HepG2 (cell line): ENCODE data around the gene MAP3K9.
"Not testable (repeated sequence)": the region's sequence is repeated elsewhere in the genome, so short reads cannot be mapped to it uniquely, and the experiment has no call there.

ENCODE experiments used
- ATF3 ChIP-seq: sonication (generic); formaldehyde crosslinking; IDR thresholded peaks from 2 replicates; pipeline ENCODE4 v1.4.0; 2020; ENCODE audit warnings: missing genetic modification reagents
- BRCA1 ChIP-seq: sonication (generic); formaldehyde crosslinking; IDR thresholded peaks from 2 replicates; pipeline ENCODE4 v1.4.0; 2020; ENCODE audit warnings: missing genetic modification reagents
- CSRNP2 ChIP-seq: sonication (generic); formaldehyde crosslinking; conservative IDR thresholded peaks from 2 replicates; pipeline ENCODE4 v1.8.0; 2022; ENCODE audit warnings: low read depth, missing genetic modification reagents
- CTCF ChIP-seq: sonication (generic); formaldehyde crosslinking; IDR thresholded peaks from 2 replicates; pipeline ENCODE4 v1.5.0; 2020; ENCODE audit warnings: mild to moderate bottlenecking, missing genetic modification reagents, moderate library complexity
- ESRRA ChIP-seq: sonication (generic); formaldehyde crosslinking; IDR thresholded peaks from 2 replicates; pipeline ENCODE4 v1.5.1; 2020; ENCODE audit warnings: mild to moderate bottlenecking, low read depth, missing genetic modification reagents
- JUN ChIP-seq: sonication (generic); formaldehyde crosslinking; IDR thresholded peaks from 2 replicates; pipeline ENCODE4 v1.4.0; 2020; ENCODE audit warnings: mild to moderate bottlenecking, missing genetic modification reagents
- KMT2A ChIP-seq: sonication (generic); formaldehyde crosslinking; IDR thresholded peaks from 2 replicates; pipeline ENCODE4 v1.4.0; 2020; ENCODE audit warnings: missing genetic modification reagents
- NCOA1 ChIP-seq: sonication (generic); formaldehyde crosslinking; IDR thresholded peaks from 2 replicates; pipeline ENCODE4 v1.9.0; 2021; ENCODE audit warnings: missing genetic modification reagents
- NCOA5 ChIP-seq: sonication (generic); formaldehyde crosslinking; IDR thresholded peaks from 2 replicates; pipeline ENCODE4 v1.4.0; 2020; ENCODE audit warnings: missing genetic modification reagents
- NR2F2 ChIP-seq: IDR thresholded peaks from 2 replicates; pipeline ENCODE4 v1.6.1; 2012; ENCODE audit warnings: low read depth, inconsistent platforms, borderline replicate concordance
- SNAPC5 ChIP-seq: sonication (generic); formaldehyde crosslinking; IDR thresholded peaks from 2 replicates; pipeline ENCODE4 v1.8.1; 2023; ENCODE audit warnings: mild to moderate bottlenecking, missing genetic modification reagents, borderline replicate concordance
- ZNF572 ChIP-seq: sonication (generic); formaldehyde crosslinking; IDR thresholded peaks from 2 replicates; pipeline ENCODE4 v1.5.1; 2020; ENCODE audit warnings: mild to moderate bottlenecking, missing genetic modification reagents

GRCh38 chr14:70853658-70854057 lies 44.3 kb upstream of the MAP3K9 start:
- TF ChIP-seq ATF3 (CRISPR knock-in tag); KMT2A (CRISPR knock-in tag); ESRRA (CRISPR knock-in tag); NCOA1 (CRISPR knock-in tag); SNAPC5; CSRNP2 (CRISPR knock-in tag); CTCF (CRISPR knock-in tag); NCOA5; BRCA1 (CRISPR knock-in tag); JUN; ZNF572 (CRISPR knock-in tag); NR2F2: not testable (repeated sequence)
